NT2/D1 (cell line): ENCODE measurements around the gene COBL.

Experiments used
- DNase-seq: peaks from one replicate; pipeline ENCODE4 v3.0.0-alpha.2; 2011; ENCODE audit warnings: low read depth, low spot score
- H3K27me3 ChIP-seq: 2 replicates; pipeline ENCODE4 v1.6.0; 2011; ENCODE audit warnings: mild to moderate bottlenecking; ENCODE audit not compliant: insufficient read length, insufficient read depth
- H3K36me3 ChIP-seq: 2 replicates; pipeline ENCODE4 v1.6.1; 2011; ENCODE audit warnings: mild to moderate bottlenecking, low read length, mixed read lengths; ENCODE audit not compliant: insufficient read depth, insufficient read length
- H3K4me1 ChIP-seq: 2 replicates; pipeline ENCODE4 v1.5.1; 2011; ENCODE audit not compliant: insufficient read depth, insufficient read length
- H3K4me3 ChIP-seq: 2 replicates; pipeline ENCODE4 v1.5.1; 2011; ENCODE audit warnings: low read depth; ENCODE audit not compliant: insufficient read length
- H3K9ac ChIP-seq: 2 replicates; pipeline ENCODE4 v1.6.0; 2011; ENCODE audit warnings: low read depth; ENCODE audit not compliant: insufficient read length
- H3K9me3 ChIP-seq: 2 replicates; pipeline ENCODE4 v1.5.1; 2011; ENCODE audit warnings: mild to moderate bottlenecking, low read length; ENCODE audit not compliant: insufficient read depth
- SUZ12 ChIP-seq: IDR thresholded peaks from 2 replicates; pipeline ENCODE4 v1.6.1; 2011; ENCODE audit not compliant: insufficient read length, insufficient read depth; ENCODE audit errors: extremely low read depth
- YY1 ChIP-seq: IDR thresholded peaks from 2 replicates; pipeline ENCODE4 v1.6.1; 2011; ENCODE audit not compliant: insufficient read length, insufficient read depth
- ZNF274 ChIP-seq: IDR thresholded peaks from 2 replicates; pipeline ENCODE4 v1.6.1; 2011; ENCODE audit warnings: mild to moderate bottlenecking, low read depth, low read length

The COBL gene

GRCh38 chr7:51015581-51015980, 301.0 kb downstream of the COBL start:
- no peaks in the 10 kb centered on the region for H3K9me3 ChIP-seq
- no peaks in the 10 kb centered on the region for H3K4me1 ChIP-seq
- DNase-seq = no peak
- peaks cover 6% of the 10 kb centered on the region for H3K27me3 ChIP-seq
- H3K36me3 ChIP-seq = no peaks in the 10 kb centered on the region
- H3K4me3 ChIP-seq = no peak overlapping the region
- H3K9ac ChIP-seq = no peak overlapping the region
- TF ChIP-seq ZNF274 (no peak), YY1 (no peak), SUZ12 (no peak)

GRCh38 chr7:51014811-51015210, 301.8 kb downstream of the COBL start:
- H3K9ac ChIP-seq = no peak overlapping the region
- no peak for DNase-seq
- H3K9me3 ChIP-seq = no peaks in the 10 kb centered on the region
- no peaks in the 10 kb centered on the region for H3K4me1 ChIP-seq
- no peak overlapping the region for H3K4me3 ChIP-seq
- peaks cover 6% of the 10 kb centered on the region for H3K27me3 ChIP-seq
- no peaks in the 10 kb centered on the region for H3K36me3 ChIP-seq
- TF ChIP-seq YY1 (no peak), SUZ12 (no peak), ZNF274 (no peak)

GRCh38 chr7:51013861-51014511, 302.6 kb downstream of the COBL start:
- DNase-seq = no peak
- no peaks in the 10 kb centered on the region for H3K4me1 ChIP-seq
- no peaks in the 10 kb centered on the region for H3K9me3 ChIP-seq
- H3K4me3 ChIP-seq = no peak overlapping the region
- H3K36me3 ChIP-seq = no peaks in the 10 kb centered on the region
- no peak overlapping the region for H3K9ac ChIP-seq
- TF ChIP-seq SUZ12 (no peak), ZNF274 (no peak), YY1 (no peak)
- peaks cover 6% of the 10 kb centered on the region for H3K27me3 ChIP-seq

GRCh38 chr7:51013218-51013786, 303.3 kb downstream of the COBL start:
- Histone ChIP-seq H3K9me3 (no peaks in the 10 kb centered on the region), H3K4me1 (no peaks in the 10 kb centered on the region), H3K4me3 (no peak overlapping the region), H3K9ac (no peak overlapping the region), H3K27me3 (peaks cover 6% of the 10 kb centered on the region), H3K36me3 (no peaks in the 10 kb centered on the region)
- DNase-seq = no peak
- no peak for TF ChIP-seq YY1
- no peak for TF ChIP-seq ZNF274
- no peak for TF ChIP-seq SUZ12

GRCh38 chr7:51012569-51013217, 303.9 kb downstream of the COBL start:
- no peak overlapping the region for H3K9ac ChIP-seq
- DNase-seq = no peak
- H3K4me3 ChIP-seq = no peak overlapping the region
- H3K9me3 ChIP-seq = no peaks in the 10 kb centered on the region
- TF ChIP-seq YY1 (no peak), ZNF274 (no peak), SUZ12 (no peak)
- no peaks in the 10 kb centered on the region for H3K4me1 ChIP-seq
- no peaks in the 10 kb centered on the region for H3K36me3 ChIP-seq
- peaks cover 6% of the 10 kb centered on the region for H3K27me3 ChIP-seq

- H3K4me3 ChIP-seq = no peak overlapping the region
Observed at GRCh38 chr7:51011710-51012350, 304.8 kb downstream of the COBL start.

GRCh38 chr7:51010534-51010933, 306.1 kb downstream of the COBL start:
- no peak overlapping the region for H3K9ac ChIP-seq
- DNase-seq = no peak
- no peaks in the 10 kb centered on the region for H3K9me3 ChIP-seq
- H3K27me3 ChIP-seq = peaks cover 6% of the 10 kb centered on the region
- no peaks in the 10 kb centered on the region for H3K36me3 ChIP-seq
- H3K4me3 ChIP-seq = no peak overlapping the region
- H3K4me1 ChIP-seq = no peaks in the 10 kb centered on the region
- TF ChIP-seq ZNF274 = no peak
- TF ChIP-seq SUZ12 = no peak
- no peak for TF ChIP-seq YY1

More at GRCh38 chr7:51011710-51012350, 304.8 kb downstream of the COBL start:
- H3K9ac ChIP-seq = no peak overlapping the region
- TF ChIP-seq ZNF274 = no peak
- no peak for TF ChIP-seq YY1
- TF ChIP-seq SUZ12 = no peak
- no peaks in the 10 kb centered on the region for H3K4me1 ChIP-seq
- H3K36me3 ChIP-seq = no peaks in the 10 kb centered on the region
- H3K27me3 ChIP-seq = peaks cover 6% of the 10 kb centered on the region
- no peaks in the 10 kb centered on the region for H3K9me3 ChIP-seq
- no peak for DNase-seq
